ENCODE data around the gene LILRB2.

GRCh38 chr19:54294539-54294938, 13.6 kb upstream of the LILRB2 start:
- TF ChIP-seq CTCF (IDR thresholded peaks at IDR 0.05; ENCODE audit: low read length) = no peak
- TF ChIP-seq EZH2 (optimal IDR thresholded peaks at IDR 0.05; ENCODE audit: low read depth, low read length) = no peak
- TF ChIP-seq EZH2phosphoT487 (IDR thresholded peaks at IDR 0.05; ENCODE audit: low read length) = no peak

All from MM.1S (cell line).